H9 (cell line): ENCODE results near the gene SYT7. TPM values are rescaled to one million over a fixed set of nuclear protein-coding genes. Genes with fewer than 3 reads are reported as not detected.

Experiments used
- DNase-seq: peaks from one replicate; pipeline ENCODE4 v3.0.0-alpha.2; 2017
- H2AFZ ChIP-seq: one replicate; pipeline ENCODE4 v1.6.1; 2013; ENCODE audit warnings: mild to moderate bottlenecking, low read length, control low read depth, moderate library complexity
- H2AK5ac ChIP-seq: 2 replicates; pipeline ENCODE4 v1.6.1; 2013; ENCODE audit warnings: low read length, control low read depth, mixed read lengths; ENCODE audit not compliant: insufficient read length
- H2BK120ac ChIP-seq: one replicate; pipeline ENCODE4 v1.6.1; 2013; ENCODE audit warnings: low read depth, mild to moderate bottlenecking, low read length, control low read depth, inconsistent platforms; ENCODE audit not compliant: poor library complexity, severe bottlenecking
- H2BK12ac ChIP-seq: 2 replicates; pipeline ENCODE4 v1.6.1; 2013; ENCODE audit warnings: low read length, control low read depth, mixed read lengths, low read depth; ENCODE audit not compliant: insufficient read length
- H2BK15ac ChIP-seq: 2 replicates; pipeline ENCODE4 v1.6.1; 2013; ENCODE audit warnings: low read depth, low read length, control low read depth
- H2BK20ac ChIP-seq: one replicate; pipeline ENCODE4 v1.6.1; 2013; ENCODE audit warnings: low read depth, mild to moderate bottlenecking, low read length, control low read depth, inconsistent platforms; ENCODE audit not compliant: poor library complexity, severe bottlenecking
- H2BK5ac ChIP-seq: 2 replicates; pipeline ENCODE4 v1.6.1; 2013; ENCODE audit warnings: low read length, control low read depth, mixed read lengths; ENCODE audit not compliant: insufficient read length
- H3K14ac ChIP-seq: 2 replicates; pipeline ENCODE4 v1.6.1; 2013; ENCODE audit warnings: low read length, control low read depth; ENCODE audit not compliant: insufficient read depth
- H3K18ac ChIP-seq: 2 replicates; pipeline ENCODE4 v1.6.1; 2013; ENCODE audit warnings: low read depth, mild to moderate bottlenecking, mixed read lengths, low read length, control low read depth; ENCODE audit not compliant: insufficient read length
- H3K23ac ChIP-seq: 2 replicates; pipeline ENCODE4 v1.6.1; 2013; ENCODE audit warnings: low read length, control low read depth, mixed read lengths, low read depth; ENCODE audit not compliant: insufficient read length
- H3K23me2 ChIP-seq: 2 replicates; pipeline ENCODE4 v1.6.1; 2013; ENCODE audit warnings: low read depth, mild to moderate bottlenecking, mixed read lengths, low read length, control low read depth; ENCODE audit not compliant: insufficient read length, poor library complexity, severe bottlenecking
- H3K27ac ChIP-seq: 2 replicates; pipeline ENCODE4 v1.5.1; 2013; ENCODE audit warnings: low read length, control low read depth, mixed read lengths, low read depth; ENCODE audit not compliant: insufficient read length
- H3K27me3 ChIP-seq: 2 replicates; pipeline ENCODE4 v1.6.1; 2013; ENCODE audit warnings: low read length, control low read depth, inconsistent platforms; ENCODE audit not compliant: insufficient read depth
- H3K4ac ChIP-seq: 2 replicates; pipeline ENCODE4 v1.6.1; 2013; ENCODE audit warnings: low read depth, mild to moderate bottlenecking, control low read depth, inconsistent platforms, low read length, moderate library complexity
- H3K4me1 ChIP-seq: 2 replicates; pipeline ENCODE4 v1.6.1; 2013; ENCODE audit warnings: low read length, control low read depth, inconsistent platforms; ENCODE audit not compliant: insufficient read depth
- H3K4me2 ChIP-seq: 2 replicates; pipeline ENCODE4 v1.6.1; 2013; ENCODE audit warnings: low read length, control low read depth, mixed read lengths; ENCODE audit not compliant: insufficient read length, insufficient read depth
- H3K56ac ChIP-seq: 2 replicates; pipeline ENCODE4 v1.6.1; 2013; ENCODE audit warnings: low read depth, mild to moderate bottlenecking, mixed read lengths, low read length, control low read depth; ENCODE audit not compliant: insufficient read length
- H3K79me1 ChIP-seq: 2 replicates; pipeline ENCODE4 v1.6.1; 2013; ENCODE audit warnings: low read depth, mild to moderate bottlenecking, moderate library complexity, low read length, control low read depth, inconsistent platforms; ENCODE audit not compliant: insufficient read depth, poor library complexity, severe bottlenecking
- H3K79me2 ChIP-seq: 2 replicates; pipeline ENCODE4 v1.6.1; 2013; ENCODE audit warnings: low read length, control low read depth, inconsistent platforms; ENCODE audit not compliant: insufficient read depth
- H3K9ac ChIP-seq: 2 replicates; pipeline ENCODE4 v1.6.1; 2013; ENCODE audit warnings: low read length, control low read depth, mixed read lengths; ENCODE audit not compliant: insufficient read length; ENCODE audit errors: extremely low read depth
- H3K9me3 ChIP-seq: one replicate; pipeline ENCODE4 v1.6.1; 2013; ENCODE audit warnings: low read depth, low read length, inconsistent platforms; ENCODE audit not compliant: control insufficient read depth
- H3T11ph ChIP-seq: one replicate; pipeline ENCODE4 v1.6.1; 2013; ENCODE audit warnings: mild to moderate bottlenecking, low read length, control low read depth, inconsistent platforms
- H4K20me1 ChIP-seq: one replicate; pipeline ENCODE4 v1.6.1; 2013; ENCODE audit not compliant: control insufficient read depth, insufficient read length, insufficient read depth
- H4K5ac ChIP-seq: 2 replicates; pipeline ENCODE4 v1.6.1; 2013; ENCODE audit warnings: low read depth, mild to moderate bottlenecking, mixed read lengths, low read length, control low read depth; ENCODE audit not compliant: insufficient read length
- H4K8ac ChIP-seq: replicated peaks from 2 replicates; pipeline ENCODE4 v1.6.1; 2013; ENCODE audit warnings: low read length, control low read depth, mixed read lengths, low read depth; ENCODE audit not compliant: insufficient read length
- H4K91ac ChIP-seq: 2 replicates; pipeline ENCODE4 v1.6.1; 2013; ENCODE audit warnings: low read depth, mild to moderate bottlenecking, moderate library complexity, mixed read lengths, low read length, control low read depth; ENCODE audit not compliant: insufficient read length
- H3K27ac Mint-ChIP-seq, 3 experiments: 2 replicates in 2 of 3; 3 replicates in 1 of 3; pipeline ENCODE4 v1.8.0; 2020 to 2021; ENCODE audit warnings: mixed read lengths in 3 of 3, mild to moderate bottlenecking in 1 of 3, moderate library complexity in 1 of 3
- H3K27me3 Mint-ChIP-seq: 2 replicates; pipeline ENCODE4 v1.8.0; 2021; ENCODE audit warnings: low read depth, mild to moderate bottlenecking, moderate library complexity, mixed read lengths
- H3K36me3 Mint-ChIP-seq, 3 experiments: 2 replicates in 2 of 3; 3 replicates in 1 of 3; pipeline ENCODE4 v1.8.0; 2020 to 2021; ENCODE audit warnings: low read depth in 3 of 3, mixed read lengths in 3 of 3; ENCODE audit not compliant: insufficient read depth in 1 of 3
- H3K4me1 Mint-ChIP-seq, 2 experiments: 2 replicates each; pipeline ENCODE4 v1.8.0; 2020; ENCODE audit warnings: mixed read lengths in 2 of 2
- H3K4me3 Mint-ChIP-seq, 2 experiments: 2 replicates in 1 of 2; 3 replicates in 1 of 2; pipeline ENCODE4 v1.8.0; 2020 to 2021; ENCODE audit warnings: mild to moderate bottlenecking in 2 of 2, mixed read lengths in 2 of 2, moderate library complexity in 1 of 2
- H3K9me3 Mint-ChIP-seq, 2 experiments: 2 replicates in 1 of 2; 3 replicates in 1 of 2; pipeline ENCODE4 v1.8.0; 2020; ENCODE audit warnings: mild to moderate bottlenecking in 2 of 2, mixed read lengths in 2 of 2, moderate library complexity in 1 of 2
- WGBS: extraction: QIAGEN DNeasy Blood & Tissue Kit; methylation state at CpG from one replicate; pipeline ENCODE4 v1.1.7; 2013; ENCODE audit warnings: missing lambda C conversion rate, low lambda C conversion rate, mixed read lengths; ENCODE audit not compliant: insufficient read length; ENCODE audit errors: extremely low coverage; 5-methylcytosine and 5-hydroxymethylcytosine counted together
- total RNA-seq: library from RNA; stranded (reverse); gene quantifications from 2 replicates; pipeline ENCODE4 v1.2.1, GENCODE V29; 2021
- TF ChIP-seq, protein P1 (sequence below): fragments of 200-600 bp; sonication (generic); conservative IDR thresholded peaks from 3 replicates; pipeline ENCODE4 v1.8.0; 2021; ENCODE audit warnings: antibody characterized with exemption, mild to moderate bottlenecking

Gene SYT7
- total RNA-seq, 1 experiment from 2014 or later, result 8.8 TPM

GRCh38 chr11:61592176-61592575 is 11.3 kb upstream of the SYT7 start:
- H3K27me3 Mint-ChIP-seq, result peaks cover 43% of the 10 kb centered on the region
- H3K23ac ChIP-seq, result no peak overlapping the region

More at GRCh38 chr11:61592176-61592575, 11.3 kb upstream of the SYT7 start:
- no peak overlapping the region for H2BK15ac ChIP-seq
- H3K9me3 ChIP-seq, result no peaks in the 10 kb centered on the region
- H3K4me1 ChIP-seq, result peaks cover 4% of the 10 kb centered on the region; the same call in 1 of the 2 replicates
- no peak overlapping the region for H4K5ac ChIP-seq
- H3K23me2 ChIP-seq, result peaks cover 16% of the 10 kb centered on the region
- H4K20me1 ChIP-seq, result no peaks in the 10 kb centered on the region
- no peak for DNase-seq
- no peak overlapping the region for H3K18ac ChIP-seq
- H2BK5ac ChIP-seq, result no peak overlapping the region
- no peaks in the 10 kb centered on the region for H3K27me3 ChIP-seq
- H3K79me1 ChIP-seq, result no peaks in the 10 kb centered on the region
- Mint-ChIP-seq H3K27ac (no peak overlapping the region), H3K4me3 (no peak overlapping the region), H3K4me1 (peaks cover 24 to 41% of the 10 kb centered on the region in 2 experiments), H3K9me3 (no peaks in the 10 kb centered on the region; a peak in 1 of 5 replicates), H3K36me3 (no peaks in the 10 kb centered on the region)
- H2AK5ac ChIP-seq, result no peak overlapping the region
- H3K56ac ChIP-seq, result no peak overlapping the region
- TF ChIP-seq, protein P1, sequence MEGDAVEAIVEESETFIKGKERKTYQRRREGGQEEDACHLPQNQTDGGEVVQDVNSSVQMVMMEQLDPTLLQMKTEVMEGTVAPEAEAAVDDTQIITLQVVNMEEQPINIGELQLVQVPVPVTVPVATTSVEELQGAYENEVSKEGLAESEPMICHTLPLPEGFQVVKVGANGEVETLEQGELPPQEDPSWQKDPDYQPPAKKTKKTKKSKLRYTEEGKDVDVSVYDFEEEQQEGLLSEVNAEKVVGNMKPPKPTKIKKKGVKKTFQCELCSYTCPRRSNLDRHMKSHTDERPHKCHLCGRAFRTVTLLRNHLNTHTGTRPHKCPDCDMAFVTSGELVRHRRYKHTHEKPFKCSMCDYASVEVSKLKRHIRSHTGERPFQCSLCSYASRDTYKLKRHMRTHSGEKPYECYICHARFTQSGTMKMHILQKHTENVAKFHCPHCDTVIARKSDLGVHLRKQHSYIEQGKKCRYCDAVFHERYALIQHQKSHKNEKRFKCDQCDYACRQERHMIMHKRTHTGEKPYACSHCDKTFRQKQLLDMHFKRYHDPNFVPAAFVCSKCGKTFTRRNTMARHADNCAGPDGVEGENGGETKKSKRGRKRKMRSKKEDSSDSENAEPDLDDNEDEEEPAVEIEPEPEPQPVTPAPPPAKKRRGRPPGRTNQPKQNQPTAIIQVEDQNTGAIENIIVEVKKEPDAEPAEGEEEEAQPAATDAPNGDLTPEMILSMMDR, result no peak
- H3K79me2 ChIP-seq, result no peaks in the 10 kb centered on the region
- no peak overlapping the region for H3K9ac ChIP-seq
- H3K4me2 ChIP-seq, result no peak overlapping the region
- no peak overlapping the region for H2BK20ac ChIP-seq
- no peak overlapping the region for H4K91ac ChIP-seq
- H3T11ph ChIP-seq, result no peak overlapping the region
- no peak overlapping the region for H4K8ac ChIP-seq
- no peak overlapping the region for H3K4ac ChIP-seq
- no peak overlapping the region for H2BK12ac ChIP-seq
- no peak overlapping the region for H3K27ac ChIP-seq
- WGBS, result no CpG with 5 or more reads among the region's 7 CpGs
- no peak overlapping the region for H2AFZ ChIP-seq
- no peak overlapping the region for H2BK120ac ChIP-seq
- no peak overlapping the region for H3K14ac ChIP-seq
